H1 (cell line): ENCODE data around the gene HPD. TPM values are rescaled to one million over a fixed set of nuclear protein-coding genes. Genes with fewer than 3 reads are reported as not detected.

Experiments used
- ASH2L ChIP-seq: fragments of 200-600, 300-600 bp; sonication (generic); IDR thresholded peaks from one replicate; pipeline ENCODE4 v1.7.1; 2017; ENCODE audit warnings: low read length
- CBX8 ChIP-seq: fragments of 300-800, 300-1000 bp; sonication (generic); IDR thresholded peaks from 2 replicates; pipeline ENCODE4 v1.7.1; 2016; ENCODE audit warnings: low read depth, low read length, borderline replicate concordance
- CTBP2 ChIP-seq: IDR thresholded peaks from 2 replicates; pipeline ENCODE4 v1.7.0; 2011; ENCODE audit warnings: borderline replicate concordance, mild to moderate bottlenecking, moderate library complexity, mixed read lengths, low read length; ENCODE audit not compliant: insufficient read depth, insufficient read length
- EP300 ChIP-seq, 2 experiments: IDR thresholded peaks; 1 replicate in 1 of 2; 2 replicates in 1 of 2; pipeline ENCODE4 v1.6.1; 2011 to 2012; ENCODE audit warnings: low read depth in 2 of 2, low read length in 2 of 2, mild to moderate bottlenecking in 2 of 2, borderline replicate concordance in 1 of 2, inconsistent platforms in 1 of 2, moderate library complexity in 1 of 2
- FOSL1 ChIP-seq: IDR thresholded peaks from 2 replicates; pipeline ENCODE4 v1.6.1; 2011; ENCODE audit warnings: mild to moderate bottlenecking, low read depth, low read length, moderate library complexity; ENCODE audit not compliant: insufficient read depth
- HDAC2 ChIP-seq, 2 experiments: fragments of 300-600 bp in 1 of 2; sonication (generic) in 1 of 2; IDR thresholded peaks; 2 replicates each; pipeline ENCODE4 v1.6.1; 2011 to 2012; ENCODE audit warnings: low read depth in 2 of 2, low read length in 2 of 2, mild to moderate bottlenecking in 2 of 2, moderate library complexity in 2 of 2, borderline replicate concordance in 1 of 2, inconsistent platforms in 1 of 2
- KDM1A ChIP-seq: fragments of 200-600, 300-600 bp; sonication (generic); IDR thresholded peaks from 2 replicates; pipeline ENCODE4 v1.7.1; 2016; ENCODE audit warnings: mild to moderate bottlenecking, low read length, borderline replicate concordance
- POLR2AphosphoS5 ChIP-seq: IDR thresholded peaks from 2 replicates; pipeline ENCODE4 v1.6.1; 2011; ENCODE audit warnings: low read depth, low read length
- RAD21 ChIP-seq, 2 experiments: IDR thresholded peaks in 1 of 2; conservative IDR thresholded peaks in 1 of 2; 2 replicates each; pipeline ENCODE4 v1.6.1; 2011; ENCODE audit warnings: low read depth in 2 of 2, low read length in 2 of 2, improper control_type of control experiment in 1 of 2, inconsistent platforms in 1 of 2, mild to moderate bottlenecking in 1 of 2, moderate library complexity in 1 of 2
- RNF2 ChIP-seq: fragments of 200-900, 300-1000 bp; sonication (generic); IDR thresholded peaks from 2 replicates; pipeline ENCODE4 v1.7.1; 2016; ENCODE audit warnings: borderline replicate concordance, low read depth, mild to moderate bottlenecking, antibody characterized with exemption, low read length; ENCODE audit not compliant: poor library complexity, severe bottlenecking; ENCODE audit errors: missing control alignments
- SAP30 ChIP-seq: fragments of 300-600 bp; sonication (generic); IDR thresholded peaks from 2 replicates; pipeline ENCODE4 v1.7.1; 2012; ENCODE audit warnings: low read length, moderate library complexity, mild to moderate bottlenecking, inconsistent platforms; ENCODE audit not compliant: insufficient read depth, insufficient replicate concordance
- SIN3A ChIP-seq, 2 experiments: IDR thresholded peaks in 1 of 2; conservative IDR thresholded peaks in 1 of 2; 2 replicates each; pipeline ENCODE4 v1.6.1; 2011 to 2012; ENCODE audit warnings: low read length in 2 of 2, improper control_type of control experiment in 1 of 2, low read depth in 1 of 2, mild to moderate bottlenecking in 1 of 2
- SP1 ChIP-seq: IDR thresholded peaks from 2 replicates; pipeline ENCODE4 v1.6.1; 2011; ENCODE audit warnings: low read depth, low read length
- TAF1 ChIP-seq: IDR thresholded peaks from 2 replicates; pipeline ENCODE4 v1.6.1; 2011; ENCODE audit warnings: mild to moderate bottlenecking, low read depth, low read length
- TAF7 ChIP-seq: optimal IDR thresholded peaks from 2 replicates; pipeline ENCODE3; 2011; ENCODE audit warnings: low read depth, mild to moderate bottlenecking, inconsistent platforms, low read length, moderate library complexity, borderline replicate concordance
- TBP ChIP-seq: IDR thresholded peaks from 2 replicates; pipeline ENCODE4 v1.6.1; 2011; ENCODE audit warnings: low read depth, low read length, improper control_type of control experiment
- TCF12 ChIP-seq: IDR thresholded peaks from 2 replicates; pipeline ENCODE4 v1.6.1; 2011; ENCODE audit warnings: low read depth, mild to moderate bottlenecking, low read length
- TEAD4 ChIP-seq: IDR thresholded peaks from 2 replicates; pipeline ENCODE4 v1.6.1; 2012; ENCODE audit warnings: low read depth, low read length, inconsistent platforms, mixed read lengths
- YY1 ChIP-seq: IDR thresholded peaks from 2 replicates; pipeline ENCODE4 v1.6.1; 2011; ENCODE audit warnings: low read depth, mild to moderate bottlenecking, low read length
- ZNF274 ChIP-seq: IDR thresholded peaks from 2 replicates; pipeline ENCODE4 v1.7.0; 2012; ENCODE audit warnings: low read length, borderline replicate concordance; ENCODE audit errors: extremely low read depth
- polyA plus RNA-seq, 7 experiments: library from polyadenylated mRNA; depleted of rRNA in 3 of 7; stranded (reverse) in 5 of 7; unstranded in 2 of 7; fragments of >200 nt in 5 of 7; fragments of 200-250 nt in 2 of 7; gene quantifications; 1 replicate in 5 of 7; 2 replicates in 1 of 7; 4 replicates in 1 of 7; pipeline versions ENCODE4 v1.2.1 to v1.2.3, GENCODE V29; 2011 to 2013; ENCODE audit warnings: missing spikeins in 2 of 7, mixed read lengths in 2 of 7
- total RNA-seq: library from RNA; stranded (reverse); fragmentation: NEBNext Ultra II Directional; extraction: Animal tissue kit (Norgen Biotek cat#: 25700); gene quantifications from 2 replicates; pipeline ENCODE4 v1.2.1, GENCODE V29; 2021

The HPD gene
- total and polyA plus RNA-seq, 2 of the 8 experiments (the other 6 are each of a cell fraction or from before 2014, with no cell fraction given) = 0.48 to 0.56 TPM

GRCh38 chr12:121795034-121795968, 63.4 kb downstream of the HPD start (continued):
- TF ChIP-seq SP1 = no peak
- no peak for TF ChIP-seq FOSL1
- no peak for TF ChIP-seq KDM1A
- TF ChIP-seq CBX8 = no peak
- no peak for TF ChIP-seq TAF1
- TF ChIP-seq HDAC2 (IDR thresholded peaks at IDR 0.05; ENCODE audit: borderline replicate concordance in 1 of 2, low read depth in 2 of 2, low read length in 2 of 2) = 0 out of 4 replicates have a peak, but pooled peaks of 1 of the 2 experiments have one; percentile 8
- TF ChIP-seq ZNF274 = no peak
- 0 out of 3 replicates have a peak, but pooled peaks of 1 of the 2 experiments have one; percentile 6 for TF ChIP-seq EP300 (IDR thresholded peaks at IDR 0.05; ENCODE audit: borderline replicate concordance in 1 of 2, low read depth in 2 of 2, low read length in 2 of 2)
- no peak for TF ChIP-seq ASH2L
- 0 out of 4 replicates have a peak, but pooled peaks of 1 of the 2 experiments have one; percentile 26 for TF ChIP-seq SIN3A (conservative IDR thresholded peaks at IDR 0.05 in 1 of 2, IDR thresholded peaks at IDR 0.05 in 1 of 2; ENCODE audit: low read depth in 1 of 2, low read length in 2 of 2)
- TF ChIP-seq SAP30 = no peak
- peak; percentile 36; the same call in 1 of the 2 replicates for TF ChIP-seq POLR2AphosphoS5
- no peak for TF ChIP-seq YY1
- no peak for TF ChIP-seq RNF2
- TF ChIP-seq RAD21 (IDR thresholded peaks at IDR 0.05 in 1 of 2, conservative IDR thresholded peaks at IDR 0.05 in 1 of 2; ENCODE audit: low read depth in 2 of 2, low read length in 2 of 2) = peak; percentile 93 to 96
- peak; percentile 75 for TF ChIP-seq TAF7
- TF ChIP-seq TBP = peak; percentile 13; the same call in 1 of the 2 replicates
- TF ChIP-seq TEAD4 = no peak
- no peak for TF ChIP-seq CTBP2
- 0 out of 2 replicates have a peak, but pooled peaks have one; percentile 38 for TF ChIP-seq TCF12
